ENCODE results near the gene SLC6A17. TPM values are rescaled to one million over a fixed set of nuclear protein-coding genes. Genes with fewer than 3 reads are reported as not detected.

The SLC6A17 gene
- total and polyA plus RNA-seq, 9 of the 15 experiments (the other 6 are each of a cell fraction or from before 2014, with no cell fraction given), result not detected

DNA sequence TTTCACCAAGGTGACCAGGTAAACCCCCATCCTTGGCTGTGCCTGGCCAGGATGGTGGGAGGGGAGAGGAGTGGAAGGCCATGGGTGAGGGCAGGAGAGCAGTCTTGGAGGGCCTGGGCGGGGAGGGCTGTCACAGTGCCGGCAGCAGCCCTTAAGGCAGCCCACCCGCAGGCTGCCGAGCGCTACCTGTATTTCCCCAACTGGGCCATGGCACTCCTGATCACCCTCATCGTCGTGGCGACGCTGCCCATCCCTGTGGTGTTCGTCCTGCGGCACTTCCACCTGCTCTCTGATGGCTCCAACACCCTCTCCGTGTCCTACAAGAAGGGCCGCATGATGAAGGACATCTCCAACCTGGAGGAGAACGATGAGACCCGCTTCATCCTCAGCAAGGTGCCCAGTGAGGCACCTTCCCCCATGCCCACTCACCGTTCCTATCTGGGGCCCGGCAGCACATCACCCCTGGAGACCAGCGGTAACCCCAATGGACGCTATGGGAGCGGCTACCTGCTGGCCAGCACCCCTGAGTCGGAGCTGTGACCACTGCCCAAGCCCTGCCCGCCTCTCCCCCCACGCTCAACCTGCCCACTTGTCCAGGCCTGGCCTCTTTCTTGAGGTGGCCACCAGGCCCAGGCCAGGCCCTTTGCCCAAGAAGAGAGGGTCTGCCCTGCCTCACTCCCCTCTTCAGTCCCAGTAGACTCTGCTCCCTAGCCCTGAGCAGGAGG is 47.8 kb downstream of the SLC6A17 start:
- no peaks in the 10 kb centered on the region for H3K4me1 ChIP-seq (replicated peaks in 1 of 2; ENCODE audit: control insufficient read depth in 2 of 2, insufficient read depth in 2 of 2, low read length in 2 of 2)
- H3K9me1 ChIP-seq (ENCODE audit: control insufficient read depth, insufficient read depth, low read length), result peaks cover 2% of the 10 kb centered on the region
- ChIA-PET POLR2A (interaction anchor here (1.4 kb wide), 1 partner anchor 26 kb away, joined by 4 read pairs; no protein-coding TSS in a partner anchor), CTCF (ENCODE audit: low intra/inter-chr PET ratio) (interaction anchor here (0.6 to 2.3 kb wide), 2 partner anchors 262 to 263 kb away, joined by 3 to 18 read pairs; no protein-coding TSS in a partner anchor)
- no peaks in the 10 kb centered on the region for H3K9me3 ChIP-seq (replicated peaks; ENCODE audit: control insufficient read depth, insufficient read depth, low read depth, low read length)
- 0 out of 2 replicates have a peak, but pooled peaks cover 8% of the 10 kb centered on the region for H4K20me1 ChIP-seq (replicated peaks; ENCODE audit: control insufficient read depth, insufficient read depth, low read length)
- FAIRE-seq (no peak), DNase-seq (ENCODE audit: extremely low read depth in 1 of 4, low spot score in 3 of 4) (no peak), ATAC-seq (no peak)
- H3K36me3 ChIP-seq (ENCODE audit: control insufficient read depth, insufficient read depth, low read length), result no peaks in the 10 kb centered on the region
- BruUV-seq (replicated peaks), result no TSS peak
- TF ChIP-seq ERF (CRISPR knock-in tag; IDR thresholded peaks at IDR 0.05), result no peak
- TF ChIP-seq ZNF655 (CRISPR knock-in tag; IDR thresholded peaks at IDR 0.05), result no peak
- TF ChIP-seq SRF (CRISPR knock-in tag; IDR thresholded peaks at IDR 0.05), result no peak
- TF ChIP-seq ZNF134 (CRISPR knock-in tag; conservative IDR thresholded peaks at IDR 0.05), result no peak
- no peak overlapping the region for H2AFZ ChIP-seq (ENCODE audit: low read depth, low read length)
- H3K4me3 ChIP-seq, result no peak overlapping the region
- intact Hi-C loops (cut with micrococcal nuclease), result loop anchor here (2.0 kb wide), 1 partner anchor 297 kb away; no protein-coding TSS in a partner anchor
- WGBS (ENCODE audit: insufficient coverage, low coverage, missing lambda C conversion rate), result 2% methylated on average over 23 of the region's 23 CpGs
- H3K4me2 ChIP-seq (ENCODE audit: insufficient read depth, low read length), result no peak overlapping the region
- peaks cover 17 to 63% of the 10 kb centered on the region in 2 experiments for H3K27me3 ChIP-seq (ENCODE audit: control insufficient read depth in 2 of 2, insufficient read depth in 2 of 2, low read length in 2 of 2)
- H3K79me2 ChIP-seq (ENCODE audit: control insufficient read depth, insufficient read depth, low read length), result no peaks in the 10 kb centered on the region
- H3K9ac ChIP-seq (ENCODE audit: insufficient read depth in 1 of 2, low read depth in 2 of 2, low read length in 2 of 2), result no peak overlapping the region
- no peak overlapping the region for H3K27ac ChIP-seq (ENCODE audit: extremely low read depth, low read depth, low read length)
- in situ Hi-C loops (cut with MboI), result no loop called here

Measured in K562 (cell line).